ENCODE measurements around the gene CD244.

GRCh38 chr1:160808289-160808688 lies 54.4 kb downstream of the CD244 start:
- TF ChIP-seq POLR2A (IDR thresholded peaks at IDR 0.05; ENCODE audit: low read length), result no peak
- TF ChIP-seq CTCF (IDR thresholded peaks at IDR 0.05), result no peak
